ENCODE data around the gene LHX1. TPM values are rescaled to one million over a fixed set of nuclear protein-coding genes. Genes with fewer than 3 reads are reported as not detected.

LHX1 gene
- polyA plus RNA-seq, 4 donors = 0.01 TPM; not detected in 3

DNA sequence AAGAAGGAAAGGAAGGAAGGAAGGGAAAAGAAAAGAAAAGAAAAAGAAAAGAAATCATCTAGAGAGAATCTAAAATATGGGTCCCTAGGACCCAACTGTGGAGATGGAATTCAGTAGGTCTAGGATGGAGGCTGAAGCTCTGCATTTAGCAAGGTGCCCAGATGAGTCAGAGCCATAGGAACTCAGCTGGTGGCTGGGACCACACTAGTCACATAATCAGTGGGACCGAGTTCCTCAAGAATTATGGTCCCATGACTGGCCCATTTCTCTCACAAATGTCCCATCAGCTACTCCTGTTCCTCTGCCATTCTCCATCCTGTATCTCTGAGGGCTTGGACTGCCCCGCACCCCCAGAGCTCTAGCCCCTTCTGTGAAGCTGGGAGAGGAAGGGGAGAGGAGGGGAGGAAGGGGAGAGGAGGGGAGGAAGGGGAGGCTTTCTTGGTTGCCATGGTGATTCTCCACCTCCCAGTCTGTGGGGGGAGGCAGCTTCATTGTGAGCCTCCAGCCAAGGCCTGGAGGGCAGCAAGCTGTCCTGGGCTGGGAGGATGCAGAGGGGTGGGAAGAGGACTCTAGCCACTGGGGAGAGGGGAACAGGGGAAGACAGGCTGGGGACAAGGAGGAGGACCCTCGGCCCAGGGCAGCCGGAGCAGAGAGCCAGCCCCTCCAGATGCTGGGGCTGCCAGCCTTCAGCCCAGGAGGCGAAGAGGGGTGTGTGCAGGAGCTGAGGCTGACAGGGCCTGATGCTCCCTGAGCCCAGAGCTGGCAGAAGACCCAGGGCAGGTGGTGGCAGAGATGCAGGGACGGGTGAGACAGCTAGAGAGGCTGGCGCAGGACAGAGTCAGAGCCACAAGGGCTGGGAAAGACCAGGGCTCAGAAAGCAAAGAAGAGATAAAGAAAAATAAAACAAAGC, 37.8 kb upstream of the LHX1 start:
- FAIRE-seq (no peak), DNase-seq (no peak)
- Histone ChIP-seq H3K9me3 (ENCODE audit: control insufficient read depth in 2 of 2, insufficient read depth in 1 of 2, low read depth in 1 of 2, low read length in 1 of 2) (no peaks in the 10 kb centered on the region), H3K4me3 (ENCODE audit: low read depth in 1 of 3, low read length in 3 of 3) (no peak overlapping the region), H3K4me1 (ENCODE audit: control insufficient read depth in 3 of 3, insufficient read depth in 2 of 3, low read depth in 1 of 3, low read length in 2 of 3) (no peaks in the 10 kb centered on the region), H3K27me3 (ENCODE audit: control insufficient read depth in 3 of 3, insufficient read depth in 3 of 3, low read length in 3 of 3) (peaks cover 0 to 4% (median 4%) of the 10 kb centered on the region in 3 donors), H3K36me3 (ENCODE audit: control insufficient read depth in 3 of 3, insufficient read depth in 2 of 3, low read depth in 1 of 3, low read length in 3 of 3) (no peaks in the 10 kb centered on the region), H3K27ac (ENCODE audit: low read depth in 1 of 3, low read length in 2 of 3) (no peak overlapping the region)
- 65 to 68% (median 68%) methylated on average over 5 to 7 of the region's 7 CpGs for WGBS, 3 donors

- no peaks in the 10 kb centered on the region for H3K9me3 ChIP-seq (ENCODE audit: control insufficient read depth in 2 of 2, insufficient read depth in 1 of 2, low read depth in 1 of 2, low read length in 1 of 2)
- FAIRE-seq = no peak
- 75 to 84% (median 78%) methylated on average over 7 of the region's 7 CpGs for WGBS, 3 donors
Observed at GRCh38 chr17:36900160-36900512, 37.1 kb upstream of the LHX1 start.

DNA sequence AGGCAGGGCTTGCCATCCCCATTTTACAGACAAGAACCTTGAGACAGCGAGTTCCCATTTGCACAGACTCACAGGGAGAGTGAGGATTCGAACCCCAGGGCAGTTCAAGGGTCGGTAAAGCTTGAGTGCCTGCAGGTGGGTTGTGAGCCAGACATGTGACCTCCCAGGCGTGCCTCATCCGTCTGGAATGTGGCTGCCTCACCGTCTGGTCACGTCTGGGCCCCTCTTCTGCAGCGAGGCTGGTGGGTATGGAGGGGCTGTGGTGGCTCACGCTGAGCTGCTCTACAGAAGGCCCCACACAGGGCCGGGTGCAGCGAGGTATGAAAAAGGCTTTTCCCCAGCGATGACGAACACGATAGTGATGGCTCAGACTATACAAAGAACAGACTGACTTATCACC, 35.8 kb upstream of the LHX1 start:
- Histone ChIP-seq H3K4me3 (ENCODE audit: low read depth in 1 of 3, low read length in 3 of 3) (no peak overlapping the region), H3K36me3 (ENCODE audit: control insufficient read depth in 3 of 3, insufficient read depth in 2 of 3, low read depth in 1 of 3, low read length in 3 of 3) (no peaks in the 10 kb centered on the region), H3K4me1 (ENCODE audit: control insufficient read depth in 3 of 3, insufficient read depth in 2 of 3, low read depth in 1 of 3, low read length in 2 of 3) (no peaks in the 10 kb centered on the region), H3K27ac (ENCODE audit: low read depth in 1 of 3, low read length in 2 of 3) (no peak overlapping the region), H3K27me3 (ENCODE audit: control insufficient read depth in 3 of 3, insufficient read depth in 3 of 3, low read length in 3 of 3) (peaks cover 0 to 4% (median 4%) of the 10 kb centered on the region in 3 donors), H3K9me3 (ENCODE audit: control insufficient read depth in 2 of 2, insufficient read depth in 1 of 2, low read depth in 1 of 2, low read length in 1 of 2) (no peaks in the 10 kb centered on the region)
- peak in 1 of 2 donors; percentile 25 for DNase-seq
- FAIRE-seq = no peak
- 43 to 54% (median 45%) methylated on average over 13 to 14 of the region's 14 CpGs for WGBS, 3 donors

More at GRCh38 chr17:36900160-36900512, 37.1 kb upstream of the LHX1 start:
- Histone ChIP-seq H3K4me1 (ENCODE audit: control insufficient read depth in 3 of 3, insufficient read depth in 2 of 3, low read depth in 1 of 3, low read length in 2 of 3) (no peaks in the 10 kb centered on the region), H3K27ac (ENCODE audit: low read depth in 1 of 3, low read length in 2 of 3) (no peak overlapping the region), H3K4me3 (ENCODE audit: low read depth in 1 of 3, low read length in 3 of 3) (no peak overlapping the region), H3K36me3 (ENCODE audit: control insufficient read depth in 3 of 3, insufficient read depth in 2 of 3, low read depth in 1 of 3, low read length in 3 of 3) (no peaks in the 10 kb centered on the region), H3K27me3 (ENCODE audit: control insufficient read depth in 3 of 3, insufficient read depth in 3 of 3, low read length in 3 of 3) (peaks cover 0 to 4% (median 4%) of the 10 kb centered on the region in 3 donors)
- DNase-seq = no peak

DNA sequence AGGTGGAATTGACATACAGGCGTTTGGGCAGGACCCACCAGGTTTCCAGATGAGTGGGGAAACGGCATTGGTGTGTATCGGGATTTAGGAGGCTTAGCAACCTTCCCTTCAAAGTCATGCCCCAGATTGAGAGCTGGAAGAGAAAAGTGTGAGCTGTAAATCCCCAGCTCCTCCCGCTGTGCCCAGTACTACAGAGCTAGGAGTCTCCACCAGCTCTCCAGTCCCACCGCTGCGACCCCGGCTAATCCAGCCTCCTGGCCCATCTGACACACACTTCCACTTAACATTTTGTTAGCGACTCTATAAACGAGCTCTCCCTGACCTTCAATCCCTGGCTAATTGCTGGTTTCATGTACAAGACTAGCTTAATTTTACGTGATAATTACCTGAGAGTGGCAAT, 29.9 kb upstream of the LHX1 start:
- Histone ChIP-seq H3K36me3 (ENCODE audit: control insufficient read depth in 3 of 3, insufficient read depth in 2 of 3, low read depth in 1 of 3, low read length in 3 of 3) (no peaks in the 10 kb centered on the region), H3K9me3 (ENCODE audit: control insufficient read depth in 2 of 2, insufficient read depth in 1 of 2, low read depth in 1 of 2, low read length in 1 of 2) (no peaks in the 10 kb centered on the region), H3K4me3 (ENCODE audit: low read depth in 1 of 3, low read length in 3 of 3) (no peak overlapping the region), H3K27ac (ENCODE audit: low read depth in 1 of 3, low read length in 2 of 3) (no peak overlapping the region), H3K27me3 (ENCODE audit: control insufficient read depth in 3 of 3, insufficient read depth in 3 of 3, low read length in 3 of 3) (peaks cover 0 to 17% (median 7%) of the 10 kb centered on the region in 3 donors), H3K4me1 (ENCODE audit: control insufficient read depth in 3 of 3, insufficient read depth in 2 of 3, low read depth in 1 of 3, low read length in 2 of 3) (no peaks in the 10 kb centered on the region)
- 58 to 67% (median 66%) methylated on average over 10 of the region's 10 CpGs for WGBS, 3 donors
- DNase-seq (no peak), FAIRE-seq (no peak)

- Histone ChIP-seq H3K27me3 (ENCODE audit: control insufficient read depth in 3 of 3, insufficient read depth in 3 of 3, low read length in 3 of 3) (peaks cover 0 to 17% (median 7%) of the 10 kb centered on the region in 3 donors), H3K4me3 (ENCODE audit: low read depth in 1 of 3, low read length in 3 of 3) (no peak overlapping the region), H3K27ac (ENCODE audit: low read depth in 1 of 3, low read length in 2 of 3) (no peak overlapping the region), H3K36me3 (ENCODE audit: control insufficient read depth in 3 of 3, insufficient read depth in 2 of 3, low read depth in 1 of 3, low read length in 3 of 3) (no peaks in the 10 kb centered on the region), H3K9me3 (ENCODE audit: control insufficient read depth in 2 of 2, insufficient read depth in 1 of 2, low read depth in 1 of 2, low read length in 1 of 2) (no peaks in the 10 kb centered on the region), H3K4me1 (ENCODE audit: control insufficient read depth in 3 of 3, insufficient read depth in 2 of 3, low read depth in 1 of 3, low read length in 2 of 3) (no peaks in the 10 kb centered on the region)
- DNase-seq = no peak
- no peak for FAIRE-seq
- 69 to 79% (median 75%) methylated on average over 5 of the region's 5 CpGs for WGBS, 3 donors
Observed at GRCh38 chr17:36910513-36910912, 26.8 kb upstream of the LHX1 start.

- DNase-seq = no peak
- Histone ChIP-seq H3K4me1 (ENCODE audit: control insufficient read depth in 3 of 3, insufficient read depth in 2 of 3, low read depth in 1 of 3, low read length in 2 of 3) (no peaks in the 10 kb centered on the region), H3K4me3 (ENCODE audit: low read depth in 1 of 3, low read length in 3 of 3) (no peak overlapping the region), H3K9me3 (ENCODE audit: control insufficient read depth in 2 of 2, insufficient read depth in 1 of 2, low read depth in 1 of 2, low read length in 1 of 2) (no peaks in the 10 kb centered on the region), H3K27ac (ENCODE audit: low read depth in 1 of 3, low read length in 2 of 3) (no peak overlapping the region), H3K27me3 (ENCODE audit: control insufficient read depth in 3 of 3, insufficient read depth in 3 of 3, low read length in 3 of 3) (peaks cover 0 to 18% (median 7%) of the 10 kb centered on the region in 3 donors), H3K36me3 (ENCODE audit: control insufficient read depth in 3 of 3, insufficient read depth in 2 of 3, low read depth in 1 of 3, low read length in 3 of 3) (no peaks in the 10 kb centered on the region)
- 63 to 74% (median 64%) methylated on average over 3 of the region's 3 CpGs for WGBS, 3 donors
- no peak for FAIRE-seq
Observed at GRCh38 chr17:36911001-36911400, 26.3 kb upstream of the LHX1 start.

- WGBS, 3 donors = 32 to 36% (median 35%) methylated on average over 5 of the region's 5 CpGs
- no peak for FAIRE-seq
Observed at GRCh38 chr17:36913132-36913531, 24.1 kb upstream of the LHX1 start.

DNA sequence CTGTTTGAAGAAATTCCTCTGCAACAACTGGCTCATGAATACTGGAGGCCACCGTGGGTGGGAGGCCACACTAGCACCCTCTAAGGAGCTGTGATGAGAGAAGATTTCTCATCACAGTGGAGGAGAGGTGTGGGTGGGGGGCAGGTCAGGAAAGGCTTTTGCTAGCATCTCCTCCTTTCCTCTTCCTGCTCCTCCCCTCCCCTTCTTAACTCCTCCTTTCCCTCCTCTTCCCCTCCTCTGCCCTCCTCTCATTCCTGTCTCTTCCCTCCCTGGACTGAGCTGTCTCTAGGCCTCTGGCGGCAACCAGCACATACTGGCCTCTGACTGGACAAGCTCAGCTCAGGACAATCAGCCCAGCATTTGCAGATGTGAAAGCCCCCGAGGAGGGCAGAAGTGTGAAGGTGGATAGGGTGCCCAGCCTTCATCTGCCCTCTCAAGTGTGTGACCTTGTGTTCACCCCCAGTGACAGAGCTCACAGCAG, 19.0 kb upstream of the LHX1 start:
- Histone ChIP-seq H3K36me3 (ENCODE audit: control insufficient read depth in 3 of 3, insufficient read depth in 2 of 3, low read depth in 1 of 3, low read length in 3 of 3) (no peaks in the 10 kb centered on the region), H3K27ac (ENCODE audit: low read depth in 1 of 3, low read length in 2 of 3) (no peak overlapping the region), H3K4me1 (ENCODE audit: control insufficient read depth in 3 of 3, insufficient read depth in 2 of 3, low read depth in 1 of 3, low read length in 2 of 3) (no peaks in the 10 kb centered on the region), H3K9me3 (ENCODE audit: control insufficient read depth in 2 of 2, insufficient read depth in 1 of 2, low read depth in 1 of 2, low read length in 1 of 2) (no peaks in the 10 kb centered on the region), H3K27me3 (ENCODE audit: control insufficient read depth in 3 of 3, insufficient read depth in 3 of 3, low read length in 3 of 3) (peaks cover 4 to 34% (median 21%) of the 10 kb centered on the region in 3 donors), H3K4me3 (ENCODE audit: low read depth in 1 of 3, low read length in 3 of 3) (no peak overlapping the region)
- FAIRE-seq (no peak), DNase-seq (no peak)
- 43 to 62% (median 48%) methylated on average over 3 of the region's 3 CpGs for WGBS, 3 donors

More at GRCh38 chr17:36913132-36913531, 24.1 kb upstream of the LHX1 start:
- H3K4me1 ChIP-seq (ENCODE audit: control insufficient read depth in 3 of 3, insufficient read depth in 2 of 3, low read depth in 1 of 3, low read length in 2 of 3) = no peaks in the 10 kb centered on the region
- no peak overlapping the region for H3K27ac ChIP-seq (ENCODE audit: low read depth in 1 of 3, low read length in 2 of 3)
- H3K9me3 ChIP-seq (ENCODE audit: control insufficient read depth in 2 of 2, insufficient read depth in 1 of 2, low read depth in 1 of 2, low read length in 1 of 2) = no peaks in the 10 kb centered on the region
- H3K27me3 ChIP-seq (ENCODE audit: control insufficient read depth in 3 of 3, insufficient read depth in 3 of 3, low read length in 3 of 3) = peaks cover 2 to 13% (median 7%) of the 10 kb centered on the region in 3 donors
- H3K4me3 ChIP-seq (ENCODE audit: low read depth in 1 of 3, low read length in 3 of 3) = no peak overlapping the region
- H3K36me3 ChIP-seq (ENCODE audit: control insufficient read depth in 3 of 3, insufficient read depth in 2 of 3, low read depth in 1 of 3, low read length in 3 of 3) = no peaks in the 10 kb centered on the region
- no peak for DNase-seq

All from small intestine (tissue), 7 donors.